H1 (cell line): Measurements from ENCODE around the gene DUSP9.

Experiments
- EGR1 ChIP-seq: IDR thresholded peaks from 2 replicates; pipeline ENCODE4 v1.6.1; 2011; ENCODE audit warnings: low read depth, low read length, borderline replicate concordance
- EZH2 ChIP-seq: fragments of 200-600 bp; sonication (generic); IDR thresholded peaks from 2 replicates; pipeline ENCODE4 v1.7.1; 2012; ENCODE audit warnings: low read depth, mild to moderate bottlenecking, moderate library complexity, low read length, inconsistent platforms; ENCODE audit not compliant: severe bottlenecking
- JUND ChIP-seq: IDR thresholded peaks from 2 replicates; pipeline ENCODE4 v1.6.1; 2011; ENCODE audit warnings: mild to moderate bottlenecking, improper control_type of control experiment, low read length
- NRF1 ChIP-seq: IDR thresholded peaks from 2 replicates; pipeline ENCODE4 v1.6.1; 2011; ENCODE audit warnings: mild to moderate bottlenecking, low read depth, low read length, improper control_type of control experiment
- POLR2A ChIP-seq, 2 experiments: IDR thresholded peaks; 1 replicate in 1 of 2; 2 replicates in 1 of 2; pipeline ENCODE4 v1.6.1; 2011; ENCODE audit warnings: low read depth in 2 of 2, low read length in 2 of 2, mild to moderate bottlenecking in 2 of 2; ENCODE audit errors: control extremely low read depth in 1 of 2
- POLR2AphosphoS5 ChIP-seq: IDR thresholded peaks from 2 replicates; pipeline ENCODE4 v1.6.1; 2011; ENCODE audit warnings: low read depth, low read length
- SIX5 ChIP-seq: IDR thresholded peaks from 2 replicates; pipeline ENCODE4 v1.6.1; 2011; ENCODE audit warnings: mild to moderate bottlenecking, low read depth, low read length
- TF ChIP-seq, protein P1 (sequence below), 3 experiments: IDR thresholded peaks; 1 replicate in 2 of 3; 2 replicates in 1 of 3; pipeline versions ENCODE4 v1.5.1 to v1.6.1; 2011; ENCODE audit warnings: low read length in 3 of 3, mild to moderate bottlenecking in 3 of 3, inconsistent platforms in 2 of 3, low read depth in 1 of 3, moderate library complexity in 1 of 3; ENCODE audit not compliant: insufficient read depth in 1 of 3; ENCODE audit errors: control extremely low read depth in 1 of 3
- TF ChIP-seq, protein P2 (sequence below): IDR thresholded peaks from 2 replicates; pipeline ENCODE4 v1.6.1; 2012; ENCODE audit warnings: inconsistent platforms

DNA sequence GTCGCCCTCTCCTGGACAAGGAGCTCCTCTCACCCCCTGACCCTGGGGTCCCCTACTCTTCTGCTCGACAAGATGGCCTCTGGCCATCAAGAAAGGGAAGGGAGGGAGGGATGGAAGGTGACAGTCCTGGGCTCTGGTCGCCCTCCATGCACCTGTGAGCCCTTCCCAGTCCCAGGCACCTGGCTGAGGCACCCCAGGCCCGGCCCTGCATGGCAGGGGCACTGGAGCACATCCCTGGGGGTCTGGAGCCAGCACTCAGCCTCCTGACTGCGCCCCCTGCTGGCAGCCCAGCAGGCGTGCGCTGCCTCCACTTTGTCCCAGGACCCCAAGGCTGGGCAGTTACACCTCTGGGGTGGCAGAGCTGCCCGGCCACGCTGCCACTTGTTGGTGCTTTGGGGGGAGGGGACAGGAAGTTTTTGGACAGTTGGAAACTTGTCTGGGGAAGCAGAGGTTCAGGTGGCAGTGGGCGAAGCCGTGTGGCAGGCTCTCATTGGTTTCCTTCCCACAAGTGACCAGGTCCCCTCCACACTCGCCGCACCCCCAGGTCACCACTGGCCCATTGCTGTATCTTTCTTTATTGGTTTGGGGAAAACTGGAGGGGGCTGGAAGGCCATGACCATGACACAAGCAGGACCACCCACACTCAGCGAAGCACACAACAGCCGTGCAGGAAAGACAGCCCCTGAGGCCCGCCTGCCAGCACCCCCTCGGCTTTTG, 22.3 kb downstream of the DUSP9 start:
- TF ChIP-seq, protein P1, sequence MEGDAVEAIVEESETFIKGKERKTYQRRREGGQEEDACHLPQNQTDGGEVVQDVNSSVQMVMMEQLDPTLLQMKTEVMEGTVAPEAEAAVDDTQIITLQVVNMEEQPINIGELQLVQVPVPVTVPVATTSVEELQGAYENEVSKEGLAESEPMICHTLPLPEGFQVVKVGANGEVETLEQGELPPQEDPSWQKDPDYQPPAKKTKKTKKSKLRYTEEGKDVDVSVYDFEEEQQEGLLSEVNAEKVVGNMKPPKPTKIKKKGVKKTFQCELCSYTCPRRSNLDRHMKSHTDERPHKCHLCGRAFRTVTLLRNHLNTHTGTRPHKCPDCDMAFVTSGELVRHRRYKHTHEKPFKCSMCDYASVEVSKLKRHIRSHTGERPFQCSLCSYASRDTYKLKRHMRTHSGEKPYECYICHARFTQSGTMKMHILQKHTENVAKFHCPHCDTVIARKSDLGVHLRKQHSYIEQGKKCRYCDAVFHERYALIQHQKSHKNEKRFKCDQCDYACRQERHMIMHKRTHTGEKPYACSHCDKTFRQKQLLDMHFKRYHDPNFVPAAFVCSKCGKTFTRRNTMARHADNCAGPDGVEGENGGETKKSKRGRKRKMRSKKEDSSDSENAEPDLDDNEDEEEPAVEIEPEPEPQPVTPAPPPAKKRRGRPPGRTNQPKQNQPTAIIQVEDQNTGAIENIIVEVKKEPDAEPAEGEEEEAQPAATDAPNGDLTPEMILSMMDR (IDR thresholded peaks at IDR 0.05; ENCODE audit: control extremely low read depth in 1 of 3, insufficient read depth in 1 of 3, low read depth in 1 of 3, low read length in 3 of 3) = peak in 2 of 3 experiments; percentile 58 to 60; a peak in 3 of 4 replicates
- TF ChIP-seq EZH2 (no peak), POLR2A (IDR thresholded peaks at IDR 0.05; ENCODE audit: control extremely low read depth in 1 of 2, low read depth in 2 of 2, low read length in 2 of 2) (no peak), EGR1 (no peak), JUND (no peak), NRF1 (no peak), POLR2AphosphoS5 (no peak), SIX5 (no peak)
- TF ChIP-seq, protein P2, sequence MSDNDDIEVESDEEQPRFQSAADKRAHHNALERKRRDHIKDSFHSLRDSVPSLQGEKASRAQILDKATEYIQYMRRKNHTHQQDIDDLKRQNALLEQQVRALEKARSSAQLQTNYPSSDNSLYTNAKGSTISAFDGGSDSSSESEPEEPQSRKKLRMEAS = no peak
